CD4-positive, CD25-positive, alpha-beta regulatory T cell (primary cell): ENCODE data around the gene RAP1GAP2. TPM values are rescaled to one million over a fixed set of nuclear protein-coding genes. Genes with fewer than 3 reads are reported as not detected.

Source experiments
- ATAC-seq, 2 donors: fragments of 150-1000 bp; cut with Tn5 transposase; one replicate each; pipeline ENCODE4 v1.10.0; 2021; ENCODE audit warnings: low read depth in 2 of 2, moderate number of reproducible peaks in 2 of 2, moderate library complexity in 1 of 2
- DNase-seq, 3 donors: peaks; one replicate each; pipeline versions ENCODE4 v3.0.0 to v3.0.0-alpha.2; 2012 to 2022; ENCODE audit warnings: mixed read lengths in 1 of 3
- H3K27ac ChIP-seq: one replicate; pipeline ENCODE4 v1.7.0; 2013; ENCODE audit warnings: mild to moderate bottlenecking, low read length; ENCODE audit not compliant: insufficient read depth, poor library complexity, severe bottlenecking
- H3K27me3 ChIP-seq: one replicate; pipeline ENCODE4 v1.7.0; 2013; ENCODE audit warnings: low read length; ENCODE audit not compliant: control insufficient read depth, insufficient read depth
- H3K36me3 ChIP-seq: one replicate; pipeline ENCODE4 v1.7.0; 2013; ENCODE audit warnings: mild to moderate bottlenecking, low read length, moderate library complexity; ENCODE audit not compliant: control insufficient read depth, insufficient read depth
- H3K4me1 ChIP-seq: 2 replicates; pipeline ENCODE4 v1.7.0; 2013; ENCODE audit warnings: mild to moderate bottlenecking, low read length; ENCODE audit not compliant: insufficient read depth, control insufficient read depth, poor library complexity, severe bottlenecking
- H3K4me3 ChIP-seq: one replicate; pipeline ENCODE4 v1.7.0; 2013; ENCODE audit warnings: low read depth, mild to moderate bottlenecking, low read length, moderate library complexity
- H3K9me3 ChIP-seq, 2 experiments: 1 replicate in 1 of 2; 2 replicates in 1 of 2; pipeline ENCODE4 v1.7.0; 2013; ENCODE audit warnings: low read length in 2 of 2, mild to moderate bottlenecking in 1 of 2, moderate library complexity in 1 of 2; ENCODE audit not compliant: control insufficient read depth in 2 of 2
- H3K27ac Mint-ChIP-seq, 3 donors: one replicate each; pipeline ENCODE4 v1.8.0; 2020 to 2022; ENCODE audit warnings: mild to moderate bottlenecking in 3 of 3, mixed read lengths in 3 of 3, moderate library complexity in 2 of 3
- H3K27me3 Mint-ChIP-seq: one replicate; pipeline ENCODE4 v1.8.0; 2022; ENCODE audit warnings: mild to moderate bottlenecking, mixed read lengths
- H3K36me3 Mint-ChIP-seq: one replicate; pipeline ENCODE4 v1.8.0; 2020; ENCODE audit warnings: mixed read lengths
- H3K4me1 Mint-ChIP-seq, 4 donors: one replicate each; pipeline ENCODE4 v1.8.0; 2020 to 2022; ENCODE audit warnings: mixed read lengths in 4 of 4, mild to moderate bottlenecking in 1 of 4
- H3K4me3 Mint-ChIP-seq, 4 donors: one replicate each; pipeline ENCODE4 v1.8.0; 2020 to 2022; ENCODE audit warnings: mild to moderate bottlenecking in 4 of 4, mixed read lengths in 4 of 4, moderate library complexity in 3 of 4
- H3K9me3 Mint-ChIP-seq, 7 donors: one replicate each; pipeline ENCODE4 v1.8.0; 2020 to 2022; ENCODE audit warnings: mixed read lengths in 7 of 7, mild to moderate bottlenecking in 3 of 7, moderate library complexity in 2 of 7
- polyA plus RNA-seq, 4 donors: library from polyadenylated mRNA; unstranded; fragments of 300-500 nt; fragmentation: Illumina TruSeq; gene quantifications; one replicate each; pipeline ENCODE4 v1.2.3, GENCODE V29; 2021
- total RNA-seq: library from RNA; stranded (reverse); gene quantifications from one replicate; pipeline ENCODE4 v1.2.3, GENCODE V29; 2022

The RAP1GAP2 gene
- total and polyA plus RNA-seq, 5 donors from 2014 or later = 2.7 to 87.6 (median 5.1) TPM

GRCh38 chr17:2911035-2911754 is 115.0 kb downstream of the RAP1GAP2 start:
- ATAC-seq (no peak), DNase-seq (no peak)
- no peaks in the 10 kb centered on the region for H3K27me3 Mint-ChIP-seq
- H3K4me1 ChIP-seq = no peaks in the 10 kb centered on the region
- peaks cover 0 to 6% (median 0%) of the 10 kb centered on the region in 4 donors for H3K4me1 Mint-ChIP-seq
- no peak overlapping the region for H3K27ac ChIP-seq
- peaks cover 0 to 3% (median 0%) of the 10 kb centered on the region in 7 donors for H3K9me3 Mint-ChIP-seq
- H3K27me3 ChIP-seq = no peaks in the 10 kb centered on the region
- H3K4me3 ChIP-seq = no peak overlapping the region
- H3K4me3 Mint-ChIP-seq = no peak overlapping the region
- H3K36me3 ChIP-seq = peaks cover 22% of the 10 kb centered on the region
- peaks cover 40% of the 10 kb centered on the region for H3K36me3 Mint-ChIP-seq
- H3K9me3 ChIP-seq = no peaks in the 10 kb centered on the region
- H3K27ac Mint-ChIP-seq = no peak overlapping the region

GRCh38 chr17:2911755-2912111 is 115.5 kb downstream of the RAP1GAP2 start:
- Mint-ChIP-seq H3K27ac (peak overlapping the region in 1 of 3 donors; percentile 67), H3K4me1 (peaks cover 0 to 6% (median 0%) of the 10 kb centered on the region in 4 donors), H3K36me3 (peaks cover 38% of the 10 kb centered on the region), H3K27me3 (no peaks in the 10 kb centered on the region), H3K4me3 (no peak overlapping the region), H3K9me3 (peaks cover 0 to 2% (median 0%) of the 10 kb centered on the region in 7 donors)
- H3K9me3 ChIP-seq = no peaks in the 10 kb centered on the region
- H3K27ac ChIP-seq = no peak overlapping the region
- DNase-seq (no peak), ATAC-seq (no peak)
- H3K36me3 ChIP-seq = peaks cover 20% of the 10 kb centered on the region
- H3K4me1 ChIP-seq = no peaks in the 10 kb centered on the region
- H3K4me3 ChIP-seq = no peak overlapping the region
- H3K27me3 ChIP-seq = no peaks in the 10 kb centered on the region

GRCh38 chr17:2912754-2913153 is 116.5 kb downstream of the RAP1GAP2 start:
- DNase-seq = no peak
- Histone ChIP-seq H3K4me3 (no peak overlapping the region), H3K27me3 (no peaks in the 10 kb centered on the region), H3K9me3 (no peaks in the 10 kb centered on the region), H3K36me3 (peaks cover 12% of the 10 kb centered on the region), H3K27ac (no peak overlapping the region), H3K4me1 (no peaks in the 10 kb centered on the region)
- ATAC-seq = no peak
- Mint-ChIP-seq H3K9me3 (no peaks in the 10 kb centered on the region), H3K4me3 (no peak overlapping the region), H3K27ac (no peak overlapping the region), H3K4me1 (peaks cover 0 to 6% (median 0%) of the 10 kb centered on the region in 4 donors), H3K36me3 (peaks cover 29% of the 10 kb centered on the region), H3K27me3 (no peaks in the 10 kb centered on the region)

GRCh38 chr17:2916461-2916860 is 120.2 kb downstream of the RAP1GAP2 start:
- Mint-ChIP-seq H3K4me3 (no peak overlapping the region), H3K27ac (no peak overlapping the region), H3K4me1 (peaks cover 0 to 2% (median 0%) of the 10 kb centered on the region in 4 donors), H3K27me3 (no peaks in the 10 kb centered on the region), H3K9me3 (no peaks in the 10 kb centered on the region), H3K36me3 (peaks cover 24% of the 10 kb centered on the region)
- H3K36me3 ChIP-seq = peaks cover 8% of the 10 kb centered on the region
- no peak overlapping the region for H3K4me3 ChIP-seq
- no peak for ATAC-seq
- H3K9me3 ChIP-seq = no peaks in the 10 kb centered on the region
- DNase-seq = no peak
- no peak overlapping the region for H3K27ac ChIP-seq
- H3K27me3 ChIP-seq = no peaks in the 10 kb centered on the region
- H3K4me1 ChIP-seq = no peaks in the 10 kb centered on the region

- H3K27me3 ChIP-seq = no peaks in the 10 kb centered on the region
Measured at GRCh38 chr17:2921443-2921842, 125.2 kb downstream of the RAP1GAP2 start.

GRCh38 chr17:2924211-2924610 is 128.0 kb downstream of the RAP1GAP2 start:
- Mint-ChIP-seq H3K9me3 (no peaks in the 10 kb centered on the region), H3K27me3 (no peaks in the 10 kb centered on the region), H3K27ac (peak overlapping the region in 2 of 3 donors; percentile 22 to 42), H3K4me3 (no peak overlapping the region), H3K4me1 (peaks cover 0 to 16% (median 7%) of the 10 kb centered on the region in 4 donors), H3K36me3 (peaks cover 31% of the 10 kb centered on the region)
- no peaks in the 10 kb centered on the region for H3K27me3 ChIP-seq
- H3K27ac ChIP-seq = no peak overlapping the region
- peaks cover 5% of the 10 kb centered on the region for H3K36me3 ChIP-seq
- no peak for DNase-seq
- no peaks in the 10 kb centered on the region for H3K9me3 ChIP-seq
- ATAC-seq = no peak
- H3K4me1 ChIP-seq = no peaks in the 10 kb centered on the region
- no peak overlapping the region for H3K4me3 ChIP-seq

More at GRCh38 chr17:2921443-2921842, 125.2 kb downstream of the RAP1GAP2 start:
- Mint-ChIP-seq H3K4me1 (peaks cover 0 to 15% (median 7%) of the 10 kb centered on the region in 4 donors), H3K9me3 (no peaks in the 10 kb centered on the region), H3K4me3 (no peak overlapping the region), H3K27me3 (no peaks in the 10 kb centered on the region), H3K36me3 (peaks cover 27% of the 10 kb centered on the region), H3K27ac (no peak overlapping the region)
- no peaks in the 10 kb centered on the region for H3K4me1 ChIP-seq
- H3K4me3 ChIP-seq = no peak overlapping the region
- no peaks in the 10 kb centered on the region for H3K9me3 ChIP-seq
- ATAC-seq (no peak), DNase-seq (no peak)
- H3K36me3 ChIP-seq = peaks cover 8% of the 10 kb centered on the region
- H3K27ac ChIP-seq = no peak overlapping the region

GRCh38 chr17:2925011-2925410 is 128.8 kb downstream of the RAP1GAP2 start:
- no peak for ATAC-seq
- Histone ChIP-seq H3K9me3 (no peaks in the 10 kb centered on the region), H3K27me3 (no peaks in the 10 kb centered on the region), H3K4me1 (peaks cover 2% of the 10 kb centered on the region), H3K27ac (no peak overlapping the region), H3K36me3 (peaks cover 5% of the 10 kb centered on the region), H3K4me3 (no peak overlapping the region)
- Mint-ChIP-seq H3K27ac (peak overlapping the region in 1 of 3 donors; percentile 53), H3K4me3 (no peak overlapping the region), H3K9me3 (no peaks in the 10 kb centered on the region), H3K36me3 (peaks cover 29% of the 10 kb centered on the region), H3K27me3 (no peaks in the 10 kb centered on the region), H3K4me1 (peaks cover 0 to 19% (median 7%) of the 10 kb centered on the region in 4 donors)
- DNase-seq = no peak
